NCI-H510A (cell line): Measurements from ENCODE around the gene TMED7.
"Not testable (repeated sequence)": the region's sequence is repeated elsewhere in the genome, so short reads cannot be mapped to it uniquely, and the experiment has no call there.

Source experiments
- DNase-seq: peaks from one replicate; lab custom pipeline; 2025; lab: John Stamatoyannopoulos, UW

The TMED7 gene

GRCh38 chr5:115625579-115626444 lies at the start of gene TMED7:
TMED7 (minus strand) TSS chr5:115626036; CDS start chr5:115625792, 244 bp downstream.
- DNase-seq = peak; percentile 81

GRCh38 chr5:115674782-115675181 lies 48.9 kb upstream of the TMED7 start:
- DNase-seq = not testable (repeated sequence)

GRCh38 chr5:115673596-115673995 lies 47.8 kb upstream of the TMED7 start:
- DNase-seq = no peak

- DNase-seq = no peak
These were observed 46.1 kb upstream of the TMED7 start for GRCh38 chr5:115671939-115672338.

GRCh38 chr5:115666023-115666422 lies 40.2 kb upstream of the TMED7 start:
- no peak for DNase-seq

GRCh38 chr5:115661563-115661962 lies 35.7 kb upstream of the TMED7 start:
- no peak for DNase-seq

GRCh38 chr5:115661101-115661500 lies 35.3 kb upstream of the TMED7 start:
- no peak for DNase-seq

- no peak for DNase-seq
These were observed 32.0 kb upstream of the TMED7 start for GRCh38 chr5:115657881-115658233.

- no peak for DNase-seq
These were observed 31.5 kb upstream of the TMED7 start for GRCh38 chr5:115657125-115657880.

GRCh38 chr5:115656404-115656803 lies 30.6 kb upstream of the TMED7 start:
- DNase-seq = no peak

GRCh38 chr5:115655994-115656393 lies 30.2 kb upstream of the TMED7 start:
- no peak for DNase-seq

GRCh38 chr5:115649541-115649940 lies 23.7 kb upstream of the TMED7 start:
- DNase-seq = no peak

GRCh38 chr5:115648056-115648455 lies 22.2 kb upstream of the TMED7 start:
- DNase-seq = no peak

GRCh38 chr5:115645386-115645785 lies 19.6 kb upstream of the TMED7 start:
- DNase-seq = not testable (repeated sequence)

GRCh38 chr5:115644046-115644445 lies 18.2 kb upstream of the TMED7 start:
- no peak for DNase-seq

- no peak for DNase-seq
These were observed 16.1 kb upstream of the TMED7 start for GRCh38 chr5:115641948-115642347.

- no peak for DNase-seq
These were observed 14.4 kb upstream of the TMED7 start for GRCh38 chr5:115640274-115640673.

- DNase-seq = no peak
These were observed 13.5 kb upstream of the TMED7 start for GRCh38 chr5:115639377-115639776.

GRCh38 chr5:115637507-115637906 lies 11.7 kb upstream of the TMED7 start:
- DNase-seq = no peak

GRCh38 chr5:115636008-115636407 lies 10.2 kb upstream of the TMED7 start:
- no peak for DNase-seq

- peak; percentile 5 for DNase-seq
These were observed 8.7 kb upstream of the TMED7 start for GRCh38 chr5:115634343-115635132.

GRCh38 chr5:115629903-115630302 lies 4.1 kb upstream of the TMED7 start:
- no peak for DNase-seq
